HG02973 (cell line): Measurements from ENCODE around the gene PIGC.

ENCODE experiments used
- ATAC-seq: cut with Tn5 transposase; IDR thresholded peaks from one replicate; pipeline ENCODE4 v1.9.1; 2021; ENCODE audit warnings: moderate library complexity; ENCODE audit not compliant: unreplicated experiment

PIGC gene

DNA sequence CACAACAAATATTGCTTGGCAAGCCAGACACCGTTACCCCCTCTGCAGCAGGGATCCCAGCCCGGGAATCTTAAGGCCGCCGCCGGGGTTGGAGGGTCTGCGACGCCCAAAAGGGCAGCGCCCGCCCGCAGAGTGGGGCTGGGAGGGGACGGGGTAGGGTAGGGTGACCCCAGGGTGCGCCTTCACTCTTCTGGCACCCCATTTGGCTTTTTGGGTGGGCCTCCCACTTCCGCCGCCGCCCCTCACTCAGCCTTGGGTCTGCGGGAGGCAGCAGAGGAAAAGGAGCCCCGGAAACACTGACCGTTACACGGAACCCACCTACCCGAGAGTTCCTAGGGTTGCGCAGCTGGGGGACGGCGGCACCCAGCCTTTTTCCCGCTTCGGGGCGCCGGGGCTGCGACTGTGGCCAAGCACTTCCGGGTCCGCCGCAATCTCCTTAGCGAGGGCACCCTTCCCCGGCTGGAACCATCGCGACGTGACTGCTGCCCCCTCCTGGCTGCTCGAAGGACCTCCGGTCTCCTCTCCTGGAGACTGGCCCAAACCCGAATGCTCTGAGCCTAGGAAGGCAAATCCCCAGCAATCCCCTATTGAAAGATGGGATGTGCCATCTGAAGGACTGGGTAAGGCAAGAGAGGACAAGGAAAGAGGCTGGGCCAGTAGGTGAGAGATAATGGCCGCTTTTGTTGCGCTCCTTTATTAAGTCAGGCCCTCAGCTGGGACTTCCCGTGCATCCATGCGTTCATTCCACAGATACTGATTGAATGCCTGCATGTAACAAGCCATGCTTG is at the start of gene PIGC:
Gene PIGC, minus strand, starts transcription at position 404 of the 788 bp plus-strand sequence. CDS start 1,447 bp downstream, outside the sequence.
- peak; percentile 99 for ATAC-seq

DNA sequence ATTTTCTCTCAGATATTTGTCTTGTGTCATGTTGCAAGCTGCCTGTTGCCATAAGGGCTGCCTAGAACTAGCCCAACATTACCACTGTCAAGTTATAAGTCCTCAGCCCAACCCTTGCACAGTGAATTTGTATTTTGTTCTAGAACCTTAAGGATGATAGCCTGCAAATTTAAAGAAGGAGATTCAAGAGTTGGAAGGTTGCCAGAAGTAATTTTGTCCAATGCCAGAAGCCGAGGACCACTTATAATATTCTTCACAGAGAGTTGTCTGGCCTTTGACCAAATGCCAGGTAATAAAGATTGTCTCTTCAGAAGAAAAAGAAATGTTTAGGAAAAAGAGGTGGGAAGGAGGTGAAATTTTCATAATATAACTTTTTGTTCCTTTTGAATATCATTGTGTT is 48.6 kb upstream of the PIGC start:
- ATAC-seq, result no peak

DNA sequence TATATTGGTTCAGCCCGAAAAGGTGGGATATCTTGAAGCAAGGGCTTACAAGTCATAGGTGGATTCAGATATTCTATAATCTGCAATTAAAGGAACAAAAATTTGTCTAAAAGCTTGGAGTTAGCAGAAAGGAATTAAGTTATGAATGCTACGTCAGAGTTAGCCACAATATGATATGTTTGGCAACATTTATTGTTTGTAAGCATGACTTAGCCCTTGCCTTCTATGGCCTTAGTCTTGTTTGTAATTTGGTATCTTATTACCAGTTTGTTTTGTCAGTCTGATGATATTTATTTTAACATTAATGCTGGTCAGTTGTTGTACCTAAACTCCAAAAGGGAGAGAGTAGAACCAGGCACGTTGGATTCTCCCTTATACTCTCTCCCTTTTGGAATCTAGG is 46.0 kb upstream of the PIGC start:
- ATAC-seq, result no peak

DNA sequence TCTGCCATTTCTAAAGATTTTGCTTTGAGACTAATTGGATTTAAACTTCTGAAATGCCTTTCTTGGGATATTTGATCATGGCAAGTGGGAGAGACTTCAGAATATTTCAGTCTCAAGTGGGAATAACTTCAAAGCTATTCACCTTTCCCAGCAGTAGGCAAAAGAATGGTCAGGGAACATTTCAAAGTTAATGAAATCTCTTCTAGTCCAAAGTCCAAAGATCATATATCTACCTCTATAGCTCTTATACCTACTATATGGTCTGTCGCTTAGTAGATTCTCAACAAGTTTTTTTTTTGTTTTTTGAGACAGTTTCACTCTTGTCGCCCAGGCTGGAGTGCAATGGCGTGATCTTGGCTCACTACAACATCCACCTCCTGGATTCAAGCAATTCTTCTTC is 44.5 kb upstream of the PIGC start:
- no peak for ATAC-seq

DNA sequence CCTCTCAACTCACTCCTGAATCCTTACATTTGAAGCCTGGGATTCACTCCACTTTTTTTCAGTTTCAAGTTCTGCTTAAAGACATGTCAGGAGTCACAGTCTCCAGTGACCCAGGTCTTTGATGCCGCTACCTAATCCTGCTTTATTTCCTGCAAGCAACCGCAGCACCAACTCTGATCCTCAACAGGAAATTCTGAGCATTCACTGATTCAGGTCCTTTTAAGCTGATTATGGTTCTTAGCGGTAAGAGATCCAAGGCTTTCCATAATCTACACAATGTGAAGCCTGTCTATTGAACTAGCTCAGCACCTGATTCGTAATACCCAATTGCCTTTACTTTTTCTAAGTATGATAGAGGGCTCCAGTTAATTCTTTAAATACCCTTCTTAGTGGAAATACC is 43.7 kb upstream of the PIGC start:
- no peak for ATAC-seq

DNA sequence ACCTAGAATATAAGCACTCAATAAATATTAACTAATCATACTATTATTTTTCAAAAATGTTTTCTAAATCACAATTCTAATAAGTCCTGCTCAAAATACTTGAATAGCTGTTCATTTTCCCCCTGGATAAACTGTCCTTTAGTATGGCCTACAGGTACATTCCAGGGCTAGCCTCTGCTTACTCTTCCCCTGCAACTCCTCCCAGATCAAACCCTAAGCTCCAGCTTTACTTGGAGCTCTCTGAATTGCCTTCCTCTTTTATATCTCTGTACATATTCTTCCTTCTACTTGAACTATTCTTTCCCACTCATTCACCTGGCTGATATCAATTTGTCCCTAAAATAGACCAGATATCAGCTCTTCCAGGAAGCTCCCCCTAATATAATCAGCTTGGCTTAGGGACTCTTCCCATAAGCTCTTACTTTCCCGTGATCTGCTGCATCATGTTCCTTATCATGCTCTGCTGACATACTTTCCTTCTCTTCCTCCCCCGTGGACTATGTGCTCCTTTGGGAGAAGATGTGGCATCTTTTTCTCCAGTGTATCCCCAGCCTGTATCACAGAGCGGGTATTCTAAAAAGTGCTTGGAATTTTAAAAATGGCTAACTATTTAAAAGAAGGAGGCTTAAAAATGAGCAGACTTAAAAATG is 43.1 kb upstream of the PIGC start:
- ATAC-seq, result no peak

DNA sequence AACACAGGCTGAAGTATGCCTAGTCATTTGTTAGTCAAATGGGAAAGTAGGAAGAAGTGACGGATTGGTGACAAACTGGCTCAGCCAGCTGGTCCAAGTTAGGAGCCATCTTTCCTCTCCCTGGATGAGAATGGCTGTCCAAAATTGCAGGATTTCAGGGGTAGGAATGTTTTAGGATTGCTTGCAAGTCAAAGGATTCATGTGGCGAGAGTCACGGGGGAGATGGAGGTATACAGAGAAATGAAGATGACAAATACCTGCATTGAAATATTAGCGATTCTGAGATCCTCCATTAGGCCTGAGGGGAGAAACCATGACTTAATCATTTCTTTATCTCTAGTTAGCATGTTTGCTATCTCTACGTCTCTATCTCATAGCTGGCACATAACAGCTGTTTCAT is 41.8 kb upstream of the PIGC start:
- ATAC-seq, result no peak

DNA sequence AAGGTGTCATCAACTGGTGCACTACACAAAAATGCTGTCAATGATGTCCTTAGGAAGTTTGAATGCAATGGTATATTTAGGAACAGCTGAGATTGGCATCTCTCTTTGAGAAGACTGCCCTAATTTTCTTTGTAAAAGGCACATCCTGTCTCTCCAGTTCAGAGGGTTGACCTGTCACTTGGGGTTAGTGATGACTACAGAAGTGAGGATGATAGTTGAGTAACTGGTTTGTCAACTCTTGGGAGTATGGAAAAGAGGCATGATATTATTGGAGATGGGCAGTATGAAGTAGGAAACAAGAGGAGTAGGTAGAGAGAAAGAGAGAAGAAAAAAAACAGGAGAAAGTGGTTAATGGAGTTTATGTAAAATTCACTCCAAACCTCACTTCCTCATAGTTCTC is 40.4 kb upstream of the PIGC start:
- no peak for ATAC-seq

DNA sequence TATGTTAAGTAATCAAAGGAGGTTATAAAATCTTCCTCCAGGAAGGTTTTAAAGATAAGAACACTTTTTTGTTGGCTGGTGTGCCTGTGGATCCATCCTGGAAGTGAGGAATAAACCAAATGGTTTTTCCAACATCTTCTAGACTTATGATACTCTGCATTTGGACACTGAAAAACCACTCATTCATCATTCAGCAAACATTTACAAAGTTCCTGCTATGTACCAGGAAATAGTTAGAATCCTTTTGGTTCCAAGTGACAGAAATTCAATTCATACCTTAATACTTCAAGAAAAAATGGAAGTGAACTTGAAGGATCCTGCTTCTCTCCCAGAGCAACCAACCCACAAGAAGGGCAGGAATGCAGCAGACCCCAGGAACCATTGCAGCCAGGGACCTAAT is 39.6 kb upstream of the PIGC start:
- no peak for ATAC-seq

DNA sequence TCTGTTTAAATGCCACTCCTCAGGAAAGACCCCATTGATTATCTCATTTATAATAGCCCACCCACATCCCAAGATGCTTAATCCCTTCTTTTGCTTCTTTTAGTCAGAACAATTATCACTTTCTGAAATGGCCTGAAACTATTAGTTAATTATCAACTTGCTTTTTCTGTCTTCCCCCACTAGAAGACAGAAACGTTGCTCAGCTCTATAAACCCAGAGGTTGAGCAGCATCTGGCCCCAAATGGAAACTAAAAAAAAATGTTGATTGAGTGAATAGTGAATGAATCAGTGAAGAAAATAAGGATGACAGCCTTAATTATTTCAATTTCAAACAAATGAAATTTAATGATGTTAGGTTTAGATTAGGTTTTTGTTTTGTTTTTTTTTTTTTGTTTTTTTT is 38.2 kb upstream of the PIGC start:
- ATAC-seq, result peak; percentile 59

DNA sequence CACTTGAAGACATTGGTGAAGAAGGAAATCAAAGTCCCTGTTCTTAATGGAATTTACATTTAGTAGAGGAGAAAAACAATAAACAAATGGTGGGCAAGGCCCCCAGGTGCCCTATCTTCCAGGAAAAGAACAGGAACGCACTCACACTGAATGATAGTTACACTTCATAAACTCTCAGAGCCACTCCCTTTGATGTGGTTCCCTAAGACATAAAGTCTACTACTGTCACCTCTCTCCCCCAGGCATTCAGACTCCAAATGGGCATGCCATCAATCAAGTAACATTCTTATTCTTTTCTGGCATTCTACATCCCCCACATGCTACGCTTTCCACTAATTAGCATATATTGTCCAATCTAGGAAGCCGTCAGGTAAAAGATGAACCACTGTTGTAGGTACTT is 36.6 kb upstream of the PIGC start:
- ATAC-seq, result no peak

DNA sequence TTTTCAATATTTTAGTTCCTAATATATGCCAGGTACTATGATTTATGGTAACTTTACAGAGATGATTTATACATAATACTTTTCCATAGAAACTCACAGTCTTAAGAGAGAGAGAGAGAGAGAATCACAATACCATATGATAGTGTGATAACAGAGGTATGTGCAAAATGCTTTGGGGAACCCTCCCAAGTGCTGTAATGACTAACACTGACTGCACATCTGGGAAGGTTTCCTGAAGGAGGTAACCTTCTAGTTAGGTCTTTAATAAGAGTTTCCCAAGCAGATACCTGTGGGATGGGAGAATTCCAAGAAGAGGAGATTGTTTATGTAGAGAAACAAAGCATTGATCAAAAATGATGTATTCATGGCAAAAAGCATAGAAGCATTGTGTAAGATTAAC is 34.6 kb upstream of the PIGC start:
- no peak for ATAC-seq

DNA sequence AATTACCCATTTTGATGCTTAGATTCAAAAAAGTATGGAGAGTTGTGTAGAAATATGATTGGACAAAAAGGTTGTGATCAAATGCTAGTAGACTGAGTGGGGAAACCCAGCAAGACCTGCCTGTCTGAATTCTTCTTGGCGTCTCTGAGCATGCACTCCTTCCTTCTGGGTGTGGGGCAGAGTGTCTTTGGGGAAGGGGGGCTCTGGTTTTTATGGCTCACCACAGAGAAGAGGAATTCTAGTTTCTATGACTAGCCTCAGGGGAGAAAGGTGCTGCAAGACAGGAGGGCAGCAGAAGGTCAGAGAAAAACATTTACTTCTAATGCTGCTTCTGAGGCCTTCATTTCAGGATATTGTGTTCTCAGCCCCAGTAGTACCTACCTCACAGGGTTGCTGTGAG is 33.9 kb upstream of the PIGC start:
- ATAC-seq, result no peak

DNA sequence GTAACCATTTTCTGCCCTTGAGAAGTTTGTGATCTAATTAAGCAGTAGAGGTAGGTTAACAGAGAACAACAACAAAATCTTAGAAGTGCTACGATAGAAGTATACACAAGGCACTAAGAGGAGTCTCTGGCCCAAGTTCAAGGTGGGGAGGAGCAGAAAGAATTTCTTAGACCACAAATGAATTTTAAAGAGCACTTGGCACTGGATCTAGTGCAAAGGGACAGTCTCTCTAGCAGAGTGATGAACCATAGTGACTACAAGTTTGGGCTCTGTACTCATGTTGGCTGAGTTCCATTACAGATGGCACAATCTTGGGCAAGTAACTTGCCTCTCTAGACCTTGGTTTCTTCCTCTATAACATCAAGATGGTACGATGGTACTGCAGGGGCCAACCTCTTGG is 33.3 kb upstream of the PIGC start:
- ATAC-seq, result no peak

DNA sequence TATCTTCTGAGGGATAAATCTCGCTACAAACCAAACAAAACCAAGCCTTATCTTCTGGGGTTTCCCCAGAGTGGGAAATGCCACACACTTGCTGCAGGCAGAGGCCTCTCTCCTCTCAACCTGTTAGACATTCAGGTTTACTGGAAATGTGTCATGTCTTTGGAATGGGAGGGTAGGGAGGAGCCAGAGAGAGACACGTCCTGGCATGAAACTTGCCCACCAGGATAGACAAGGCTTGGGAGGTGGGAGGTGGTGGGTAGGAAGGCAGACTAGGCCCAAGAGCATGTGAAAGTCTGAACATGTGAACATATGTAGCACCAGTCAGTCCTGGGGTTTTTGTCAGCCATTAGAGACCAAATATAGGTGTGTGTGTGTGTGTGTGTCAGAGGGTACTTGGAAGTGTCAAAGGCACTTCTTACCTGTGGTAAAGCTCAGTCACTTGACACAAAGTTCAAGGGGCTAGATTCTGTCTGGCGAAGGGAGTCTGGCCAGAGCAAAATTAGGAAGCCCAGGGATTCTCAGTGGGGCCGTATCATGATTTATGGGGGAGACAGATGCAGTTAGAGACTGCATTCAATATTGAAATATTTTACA is 32.4 kb upstream of the PIGC start:
- ATAC-seq, result no peak

DNA sequence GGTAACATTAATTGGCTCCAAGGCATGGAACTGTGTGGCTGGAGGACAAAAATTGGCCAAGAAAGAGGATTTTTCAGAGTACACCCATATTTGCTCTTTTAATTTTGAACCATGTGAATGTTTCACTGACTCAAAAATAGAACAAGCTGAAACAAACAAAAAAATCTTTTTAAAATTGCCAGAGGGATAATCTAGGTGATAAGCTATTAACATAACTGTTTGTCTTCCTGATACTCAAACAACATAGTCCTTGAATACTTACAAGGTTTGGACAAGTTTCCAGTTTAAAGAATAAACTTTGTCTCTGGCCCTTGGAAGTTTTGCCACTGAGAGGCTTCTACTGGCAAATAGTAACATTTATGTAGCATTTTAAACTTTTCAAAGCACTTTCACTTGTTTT is 30.0 kb upstream of the PIGC start:
- no peak for ATAC-seq

DNA sequence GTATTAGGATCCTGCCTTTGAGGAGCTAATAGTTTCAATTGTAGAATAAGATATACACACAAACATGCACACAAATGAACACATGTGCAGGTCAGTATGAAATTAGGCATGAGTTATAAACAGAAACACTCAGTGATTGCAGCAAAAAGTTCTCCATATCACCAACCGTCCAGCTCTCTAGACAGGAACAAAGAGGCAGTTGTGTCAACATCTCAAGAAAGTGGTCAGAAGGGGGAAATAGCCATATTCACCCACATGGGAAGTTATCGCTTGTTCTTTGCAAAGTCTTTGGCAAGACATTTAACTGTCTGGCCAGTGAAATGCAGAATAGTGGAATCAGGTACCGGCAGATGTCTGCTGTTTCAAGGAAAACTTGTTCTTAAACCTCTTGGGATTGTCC is 29.4 kb upstream of the PIGC start:
- no peak for ATAC-seq

DNA sequence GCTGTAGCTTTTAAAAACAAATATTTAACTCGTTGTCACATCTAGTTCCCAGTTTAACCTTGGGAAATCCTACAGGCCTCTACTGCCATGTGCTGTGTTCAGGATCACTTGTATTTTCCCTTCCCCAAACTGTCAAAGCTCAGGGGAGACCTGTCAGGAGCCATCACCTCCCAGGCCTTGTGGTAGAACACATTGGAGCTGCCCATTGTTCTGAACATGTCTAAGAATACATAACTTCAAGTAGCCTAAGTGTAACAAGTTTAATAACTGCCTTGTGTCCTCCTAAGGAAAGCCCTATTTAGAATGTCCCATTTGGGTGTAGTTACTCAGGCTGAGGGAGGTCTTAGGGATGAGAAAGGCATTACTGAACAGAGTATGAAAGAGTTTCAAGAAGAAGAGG is 28.6 kb upstream of the PIGC start:
- ATAC-seq, result no peak

DNA sequence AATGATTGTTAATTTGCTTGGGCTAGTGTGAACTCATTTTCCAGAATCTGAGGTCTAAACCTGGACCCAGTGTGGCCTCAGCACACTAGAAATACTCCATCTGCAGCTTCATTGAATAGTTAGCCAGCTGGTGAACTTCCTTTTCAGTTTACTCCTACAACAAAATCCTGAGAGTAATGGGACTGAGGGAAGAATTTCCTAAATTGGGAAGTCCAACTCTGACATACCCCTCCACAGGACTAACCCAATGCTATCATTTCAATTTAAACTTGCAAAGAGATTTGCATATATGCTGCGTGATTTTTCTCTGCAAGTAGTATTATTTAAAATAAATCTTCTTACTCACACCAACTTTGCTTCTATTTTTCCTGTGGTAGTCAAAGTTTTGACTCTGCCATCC is 27.8 kb upstream of the PIGC start:
- ATAC-seq, result no peak

DNA sequence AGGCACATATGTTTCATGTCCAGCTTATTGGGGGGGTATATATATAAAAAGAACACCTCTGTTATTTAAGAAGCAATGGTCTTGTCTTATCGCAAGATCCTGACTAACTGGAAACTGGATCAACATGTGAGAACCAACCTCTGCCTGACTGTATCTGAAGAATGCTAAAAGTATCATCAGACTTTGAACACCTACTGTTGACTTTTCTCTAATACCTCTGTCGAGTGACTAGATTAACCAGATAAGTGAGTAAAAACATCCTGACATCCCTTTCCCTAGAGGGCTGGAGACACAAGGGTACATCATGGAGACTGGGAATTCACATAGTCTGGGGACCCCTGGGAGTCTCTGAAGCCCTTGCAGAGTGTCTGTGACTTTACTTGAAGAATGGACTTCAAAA is 26.3 kb upstream of the PIGC start:
- ATAC-seq, result no peak

DNA sequence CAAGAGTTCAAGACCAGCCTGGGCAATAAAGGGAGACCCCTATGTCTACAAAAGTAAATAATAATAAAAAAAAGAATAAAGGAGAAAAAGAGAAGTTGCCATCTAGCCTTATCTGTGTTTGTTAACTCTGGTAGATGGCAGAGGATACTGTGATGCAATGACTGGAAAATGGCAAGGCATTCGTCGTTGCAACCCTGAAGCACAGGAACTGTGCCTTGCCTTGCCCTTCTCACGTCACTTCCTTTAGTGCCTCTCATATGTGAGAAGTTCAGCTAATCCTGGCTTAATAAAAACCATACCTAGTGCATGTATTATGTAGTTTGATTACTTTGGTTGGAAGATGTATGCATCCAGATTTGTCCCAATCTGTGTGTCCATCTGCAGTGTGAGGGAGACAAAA is 25.8 kb upstream of the PIGC start:
- no peak for ATAC-seq

DNA sequence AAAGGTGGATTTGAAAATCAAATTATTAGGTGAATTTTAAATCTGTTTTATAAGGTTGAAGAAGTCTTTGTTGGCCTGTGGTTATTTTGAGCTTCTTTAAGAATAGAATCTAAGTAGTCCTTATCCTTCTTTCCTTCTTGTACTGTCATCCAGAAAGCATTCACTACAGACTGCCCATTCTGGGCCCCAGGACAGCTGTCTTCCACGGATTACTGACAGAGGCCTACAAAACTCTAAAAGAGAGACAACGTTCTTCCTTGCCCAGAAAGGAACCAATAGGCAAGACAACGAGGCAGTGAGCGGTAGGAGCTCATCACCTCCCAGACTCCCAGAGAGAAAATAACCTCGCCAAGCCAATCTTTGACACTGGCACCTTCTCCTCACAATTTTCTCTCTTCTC is 24.4 kb upstream of the PIGC start:
- ATAC-seq, result no peak
